ENCODE data around the gene TLR9. TPM values are rescaled to one million over a fixed set of nuclear protein-coding genes. Genes with fewer than 3 reads are reported as not detected.

Gene TLR9
- total and polyA plus RNA-seq, 9 of the 15 experiments (the other 6 are each of a cell fraction or from before 2014, with no cell fraction given), result not detected

- TF ChIP-seq ZHX1 (conservative IDR thresholded peaks at IDR 0.05; ENCODE audit: low read length), result no peak
- TF ChIP-seq ETV6 (IDR thresholded peaks at IDR 0.05; ENCODE audit: borderline replicate concordance in 1 of 2, low read depth in 2 of 2, low read length in 1 of 2), result no peak
- no peak for TF ChIP-seq ETV6 (CRISPR knock-in tag; IDR thresholded peaks at IDR 0.05; ENCODE audit: borderline replicate concordance)
- no peak for TF ChIP-seq ZNF395 (CRISPR knock-in tag; IDR thresholded peaks at IDR 0.05)
- no peak for TF ChIP-seq MAZ (CRISPR knock-in tag; conservative IDR thresholded peaks at IDR 0.05 in 1 of 2, IDR thresholded peaks at IDR 0.05 in 1 of 2)
- peak; percentile 71 for TF ChIP-seq TCF3 (CRISPR knock-in tag; IDR thresholded peaks at IDR 0.05)
- no peak for TF ChIP-seq FOXJ2 (tag; IDR thresholded peaks at IDR 0.05)
- TF ChIP-seq SUPT5H (IDR thresholded peaks at IDR 0.05), result no peak
- TF ChIP-seq ZC3H4 (CRISPR knock-in tag; IDR thresholded peaks at IDR 0.05; ENCODE audit: borderline replicate concordance), result no peak
- no peak for TF ChIP-seq ZNF212 (CRISPR knock-in tag; IDR thresholded peaks at IDR 0.05)
- TF ChIP-seq, protein P1, sequence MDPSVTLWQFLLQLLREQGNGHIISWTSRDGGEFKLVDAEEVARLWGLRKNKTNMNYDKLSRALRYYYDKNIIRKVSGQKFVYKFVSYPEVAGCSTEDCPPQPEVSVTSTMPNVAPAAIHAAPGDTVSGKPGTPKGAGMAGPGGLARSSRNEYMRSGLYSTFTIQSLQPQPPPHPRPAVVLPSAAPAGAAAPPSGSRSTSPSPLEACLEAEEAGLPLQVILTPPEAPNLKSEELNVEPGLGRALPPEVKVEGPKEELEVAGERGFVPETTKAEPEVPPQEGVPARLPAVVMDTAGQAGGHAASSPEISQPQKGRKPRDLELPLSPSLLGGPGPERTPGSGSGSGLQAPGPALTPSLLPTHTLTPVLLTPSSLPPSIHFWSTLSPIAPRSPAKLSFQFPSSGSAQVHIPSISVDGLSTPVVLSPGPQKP (CRISPR knock-in tag; IDR thresholded peaks at IDR 0.05), result no peak
- no peak for TF ChIP-seq CHD4 (IDR thresholded peaks at IDR 0.05; ENCODE audit: insufficient read depth, insufficient replicate concordance, low read depth, low read length, poor library complexity, severe bottlenecking)
- 0 out of 2 replicates have a peak, but pooled peaks have one; percentile 51 for TF ChIP-seq MTA2 (IDR thresholded peaks at IDR 0.05; ENCODE audit: low read depth)
- TF ChIP-seq CBX3 (IDR thresholded peaks at IDR 0.05; ENCODE audit: borderline replicate concordance in 1 of 2, low read length in 2 of 2), result no peak
- TF ChIP-seq HDAC1 (IDR thresholded peaks at IDR 0.05), result 0 out of 4 replicates have a peak, but pooled peaks of 1 of the 2 experiments have one; percentile 27
- TF ChIP-seq NFIC (IDR thresholded peaks at IDR 0.05), result peak; percentile 54
- TF ChIP-seq ZNF764 (CRISPR knock-in tag; IDR thresholded peaks at IDR 0.05; ENCODE audit: low read depth), result no peak
- TF ChIP-seq PATZ1 (CRISPR knock-in tag; IDR thresholded peaks at IDR 0.05; ENCODE audit: borderline replicate concordance), result no peak
- 0 out of 4 replicates have a peak, but pooled peaks have one; percentile 12 to 24 for TF ChIP-seq KDM1A (IDR thresholded peaks at IDR 0.05)
- no peak for TF ChIP-seq FOXK2 (conservative IDR thresholded peaks at IDR 0.05 in 1 of 2, IDR thresholded peaks at IDR 0.05 in 1 of 2; ENCODE audit: low read depth in 2 of 2)
- no peak for TF ChIP-seq STAT5A (IDR thresholded peaks at IDR 0.05; ENCODE audit: borderline replicate concordance, low read length)
Measured at GRCh38 chr3:52171514-52172261, 53.8 kb downstream of the TLR9 start (continued).

Data from K562 (cell line).